Raji (cell line): ENCODE data around the gene INTS13.

Experiments
- POLR2A ChIP-seq: IDR thresholded peaks from 2 replicates; pipeline ENCODE4 v1.6.1; 2011; ENCODE audit warnings: low read depth, low read length, control low read depth; ENCODE audit not compliant: insufficient read depth

INTS13 gene

DNA sequence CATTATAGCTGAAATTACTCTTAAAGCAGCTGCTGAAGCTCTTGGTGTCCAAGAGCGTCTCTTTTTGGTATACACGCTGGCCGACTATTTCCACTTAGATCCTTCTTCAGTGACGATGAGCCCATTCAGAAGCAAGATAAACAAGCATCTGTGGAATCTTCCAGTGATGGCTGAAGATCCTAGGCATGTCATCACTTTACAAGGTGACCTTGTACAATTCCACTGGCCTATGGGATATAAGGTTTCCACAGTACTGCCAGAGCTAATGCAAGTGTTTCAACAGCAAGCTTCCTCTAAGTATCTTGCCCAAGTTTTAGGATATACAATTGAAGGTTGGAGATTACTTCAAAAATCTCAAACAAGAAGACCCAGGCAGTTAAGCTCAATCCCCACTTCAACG, 47.0 kb downstream of the INTS13 start:
- TF ChIP-seq POLR2A, result no peak

DNA sequence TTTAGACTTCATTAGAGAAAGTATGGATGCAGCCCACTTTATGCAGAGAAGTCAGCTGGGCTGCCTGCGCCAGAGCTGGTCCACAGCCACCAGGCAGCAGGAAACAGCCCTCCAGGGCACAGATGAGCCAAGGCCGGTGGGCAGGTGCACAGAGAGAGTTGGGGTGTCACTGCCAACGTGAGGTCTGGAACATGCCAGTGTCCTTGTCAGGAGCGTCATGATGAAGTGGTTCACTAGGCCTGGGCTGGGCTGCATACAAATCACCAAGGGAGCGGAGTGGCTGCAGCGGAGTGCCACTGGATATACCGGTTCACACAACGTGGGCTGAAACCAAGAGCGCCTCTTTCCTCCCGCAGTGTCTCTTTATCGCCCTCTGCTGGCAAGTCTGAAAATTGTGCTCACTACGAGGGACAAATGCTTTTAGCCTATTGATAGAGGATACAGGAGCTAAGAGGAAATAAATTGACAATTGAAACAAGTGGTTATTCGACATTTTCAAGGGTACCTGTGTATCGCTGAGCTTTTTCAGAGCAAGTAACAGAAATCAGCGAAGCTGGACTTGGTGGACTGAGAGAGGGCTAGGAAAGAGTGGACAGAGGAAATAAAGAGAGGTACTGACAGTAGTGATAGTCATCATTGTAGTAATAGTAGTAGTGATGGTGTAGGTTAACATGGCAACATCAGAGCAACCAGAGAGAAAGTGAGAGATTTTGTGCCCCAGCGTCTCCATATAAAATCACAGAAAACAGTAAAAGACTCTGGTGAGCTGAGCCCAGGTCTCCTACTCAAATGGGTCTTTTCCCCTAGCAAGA, 52.8 kb downstream of the INTS13 start:
- no peak for TF ChIP-seq POLR2A

DNA sequence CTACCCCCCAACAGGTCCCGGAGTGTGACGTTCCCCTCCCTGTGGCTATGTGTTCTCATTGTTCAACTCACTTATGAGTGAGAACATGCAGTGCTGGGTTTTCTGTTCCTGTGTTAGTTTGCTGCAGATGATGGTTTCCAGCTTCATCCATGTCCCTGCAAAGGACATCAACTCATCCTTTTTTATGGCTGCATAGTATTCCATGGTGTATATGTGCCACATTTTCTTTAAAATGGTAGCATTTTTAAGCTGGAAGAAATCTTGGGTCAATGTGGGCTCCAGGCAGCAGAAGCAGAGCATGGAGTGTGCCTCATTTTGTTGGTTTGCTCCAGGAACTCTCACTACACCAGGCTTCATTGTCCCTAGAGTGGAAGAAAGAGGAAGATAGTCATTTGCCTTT, 57.2 kb downstream of the INTS13 start:
- TF ChIP-seq POLR2A, result no peak

DNA sequence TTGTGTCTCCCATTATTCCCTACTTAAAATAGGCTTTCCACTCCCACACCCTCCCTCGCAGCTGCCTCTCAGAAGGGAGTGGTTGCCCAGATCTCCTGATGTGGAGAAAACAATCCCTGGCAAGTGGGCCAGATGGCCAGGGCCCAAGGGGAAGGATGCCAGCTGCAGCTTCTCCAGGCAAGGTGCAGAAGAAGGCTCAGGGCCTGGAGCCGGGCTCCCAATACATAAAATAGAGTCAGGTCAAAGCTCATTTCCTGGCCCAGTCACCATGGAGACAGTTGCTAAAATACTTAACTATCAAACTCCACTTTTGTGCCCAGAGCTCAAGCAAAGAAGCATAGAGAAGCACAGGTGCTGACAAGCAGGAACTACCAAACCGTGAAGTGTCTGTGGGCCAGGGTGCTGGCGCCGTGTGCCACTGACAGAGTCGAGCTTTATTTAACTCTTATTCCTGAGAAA, 59.1 kb downstream of the INTS13 start:
- no peak for TF ChIP-seq POLR2A

DNA sequence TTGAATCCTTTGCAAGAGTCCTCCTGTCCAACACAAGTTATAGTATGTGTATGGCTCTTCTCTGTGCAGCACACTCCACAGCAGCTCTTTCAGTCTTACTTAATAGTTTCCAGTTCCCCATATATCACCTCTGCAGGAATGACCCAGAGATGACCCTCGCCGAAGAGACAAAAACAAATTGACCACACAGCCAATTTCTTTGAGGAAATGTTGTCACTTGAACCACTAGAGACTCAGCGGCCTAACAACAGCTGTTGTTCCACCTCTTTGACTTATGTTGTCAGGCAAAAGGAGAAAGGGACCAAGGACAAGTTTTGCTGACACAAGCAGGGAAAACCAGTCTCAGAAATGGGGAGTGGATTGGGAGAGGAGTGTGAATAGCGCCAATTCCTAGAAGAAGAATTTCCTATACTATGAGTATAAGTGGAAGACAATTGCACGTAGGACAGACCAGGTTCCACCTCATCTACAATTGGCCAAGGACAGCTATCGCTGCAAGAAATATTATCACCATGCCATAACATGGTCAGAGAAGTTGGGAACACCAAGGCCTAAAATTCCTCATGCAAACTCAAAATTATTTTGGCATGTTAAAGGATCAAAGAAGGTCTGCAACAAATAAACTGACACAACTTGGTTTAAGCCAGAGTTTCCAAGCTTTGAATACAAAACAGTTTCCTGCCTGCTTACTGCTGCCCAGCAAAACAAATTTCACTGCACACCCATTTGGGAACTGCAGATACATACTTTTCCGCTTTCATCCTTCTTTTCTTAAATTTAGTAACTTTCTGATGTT, 63.1 kb downstream of the INTS13 start:
- no peak for TF ChIP-seq POLR2A

DNA sequence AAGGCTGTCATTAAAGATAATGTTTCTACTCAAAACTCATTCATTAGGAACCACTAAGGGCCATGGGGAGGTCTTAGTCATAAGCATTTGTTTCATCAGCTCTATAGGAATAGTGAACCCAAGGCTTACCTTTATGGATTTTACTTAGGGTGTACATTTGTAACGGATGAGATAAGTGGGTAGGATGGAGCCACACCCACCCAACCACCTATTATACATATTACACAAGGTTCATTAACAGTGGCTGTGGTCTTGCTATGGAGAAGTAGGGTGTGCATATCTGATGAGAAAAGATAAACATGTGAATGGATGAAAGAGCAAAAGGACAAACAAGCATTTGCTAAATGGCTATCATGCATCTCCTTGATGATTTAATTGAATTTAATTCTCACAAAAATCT, 65.2 kb downstream of the INTS13 start:
- no peak for TF ChIP-seq POLR2A

DNA sequence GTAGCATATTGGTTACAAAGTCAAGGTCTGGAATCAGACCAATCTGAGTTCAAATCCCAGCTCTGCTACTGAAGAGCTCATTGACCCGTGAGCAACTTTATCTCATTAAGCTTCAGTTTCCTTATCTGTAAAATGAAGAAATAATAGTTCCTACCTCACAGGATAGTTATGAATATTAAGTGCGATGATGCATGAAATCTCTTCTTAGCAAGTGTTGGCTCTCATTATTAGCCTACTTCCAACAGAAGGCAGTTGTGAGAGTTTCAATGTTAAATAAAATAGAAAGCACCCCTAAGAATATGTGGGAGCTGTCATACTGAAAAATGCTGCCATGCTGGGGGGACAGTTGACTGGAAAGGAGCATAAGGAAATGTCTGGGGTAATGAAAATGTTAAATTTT, 65.8 kb downstream of the INTS13 start:
- no peak for TF ChIP-seq POLR2A

DNA sequence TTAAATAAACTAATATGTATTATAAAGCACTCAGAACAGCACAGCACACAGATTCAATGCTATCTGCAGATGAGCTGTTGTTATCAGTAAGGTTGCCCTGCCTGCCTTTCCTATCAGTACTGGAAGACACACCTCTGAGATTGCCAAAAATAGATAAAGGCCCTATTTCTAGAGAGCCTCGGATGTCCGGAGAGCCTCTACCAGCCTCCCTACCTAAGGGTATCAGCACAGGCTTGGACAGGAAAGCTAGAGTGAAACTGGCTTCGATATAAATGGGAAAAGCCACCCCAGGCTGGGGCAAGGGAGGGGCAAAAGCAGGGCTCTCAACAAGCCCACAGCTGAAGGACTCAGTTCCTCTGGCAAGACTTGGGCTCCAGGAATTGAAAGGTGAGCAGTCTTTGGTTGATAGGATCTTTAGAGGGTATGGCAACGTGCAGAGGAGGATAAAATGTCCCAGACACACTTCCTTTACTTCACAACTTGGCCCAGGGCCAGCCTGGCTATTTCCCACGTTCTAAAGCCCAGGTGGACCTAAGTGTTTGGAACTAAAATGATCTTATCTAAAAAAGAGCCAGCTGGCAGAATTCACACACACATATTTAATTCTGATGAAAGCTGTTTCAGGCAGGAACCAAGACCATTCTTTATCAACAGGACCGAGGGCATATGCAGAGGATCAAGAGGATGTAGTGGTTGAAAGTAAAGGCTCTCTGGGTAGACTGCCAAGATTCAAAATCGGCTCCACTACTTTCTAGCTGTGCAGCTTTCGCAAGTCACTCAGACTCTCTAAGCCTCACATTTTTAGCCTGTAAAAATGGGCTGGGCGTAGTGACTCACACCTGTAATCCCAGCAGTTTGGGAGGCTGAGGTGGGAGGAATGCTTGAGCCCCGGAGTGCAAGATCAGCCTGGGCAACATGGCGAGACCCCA, 67.0 kb downstream of the INTS13 start:
- no peak for TF ChIP-seq POLR2A

DNA sequence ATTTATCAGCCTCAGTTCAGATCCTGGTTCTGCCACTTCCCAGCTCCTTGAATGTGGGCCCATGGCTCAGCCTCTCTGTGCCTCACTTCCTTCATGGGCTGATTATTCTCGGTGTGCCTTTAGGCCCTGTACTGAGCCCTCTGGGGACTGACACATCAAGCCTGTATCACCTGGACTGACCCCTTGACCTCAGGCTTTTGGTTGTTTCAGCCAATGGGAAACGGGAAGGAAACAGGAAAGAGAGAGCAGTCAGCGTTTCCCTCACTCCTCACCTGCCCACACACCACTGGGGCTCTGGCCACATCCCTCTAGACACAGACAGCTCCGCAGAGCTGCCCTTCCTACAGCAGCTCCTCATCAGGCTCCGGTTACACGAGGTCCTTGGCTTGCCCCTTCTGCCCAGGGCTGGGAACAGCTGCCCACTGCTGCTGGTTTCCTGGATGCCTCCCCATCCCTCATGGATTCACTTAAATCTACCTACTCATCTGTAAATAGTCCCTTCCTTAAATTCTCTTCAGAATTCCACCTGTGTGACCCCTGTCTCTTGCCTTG, 67.8 kb downstream of the INTS13 start:
- TF ChIP-seq POLR2A, result no peak

DNA sequence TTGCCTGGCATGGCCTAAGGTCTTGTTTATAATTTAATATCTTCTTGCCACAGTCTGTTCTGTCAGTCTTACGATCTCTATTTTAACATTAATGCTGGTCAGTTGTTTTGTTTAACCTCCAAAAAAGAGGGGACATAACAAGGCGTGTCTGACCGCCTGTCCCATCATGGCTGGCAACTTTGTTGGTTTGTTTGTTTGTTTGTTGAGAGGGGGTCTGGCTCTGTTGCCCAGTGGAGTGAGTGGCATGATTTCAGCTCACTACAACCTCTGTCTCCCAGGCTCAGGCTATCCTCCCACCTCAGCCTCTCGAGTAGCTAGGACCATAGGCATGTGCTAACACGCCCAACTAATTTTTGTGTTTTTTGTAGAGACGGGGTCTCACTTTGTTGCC, 68.7 kb downstream of the INTS13 start:
- no peak for TF ChIP-seq POLR2A

DNA sequence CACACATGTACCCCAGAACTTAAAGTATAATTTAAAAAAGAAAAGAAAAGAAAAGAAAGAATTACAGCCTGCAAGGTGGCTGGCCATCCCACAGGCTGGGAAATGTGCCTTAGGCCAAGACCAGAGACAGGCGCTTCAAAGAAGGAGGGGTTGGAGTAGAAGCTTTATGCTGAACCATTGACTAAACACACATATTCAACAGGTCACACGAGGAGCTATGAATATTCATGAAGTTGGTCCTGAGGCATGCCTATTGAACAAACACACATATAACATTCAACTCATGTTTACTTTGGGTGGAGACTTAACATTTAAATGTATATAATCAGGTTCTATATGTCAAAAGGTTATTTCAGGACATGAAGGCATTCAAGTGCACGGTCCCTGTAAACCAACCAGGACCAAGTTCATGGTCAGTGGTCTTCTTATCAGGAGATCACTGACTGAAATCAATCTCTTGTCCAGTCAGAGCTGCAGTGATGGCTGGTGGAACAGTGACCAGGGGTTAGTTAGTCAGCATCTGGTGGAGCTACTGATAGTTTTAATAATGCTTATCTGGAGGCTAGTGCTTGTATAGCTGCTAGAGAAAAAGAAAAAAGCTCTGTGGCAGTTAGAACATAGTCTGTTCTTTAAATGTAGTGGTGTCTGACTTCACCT, 69.2 kb downstream of the INTS13 start:
- no peak for TF ChIP-seq POLR2A

DNA sequence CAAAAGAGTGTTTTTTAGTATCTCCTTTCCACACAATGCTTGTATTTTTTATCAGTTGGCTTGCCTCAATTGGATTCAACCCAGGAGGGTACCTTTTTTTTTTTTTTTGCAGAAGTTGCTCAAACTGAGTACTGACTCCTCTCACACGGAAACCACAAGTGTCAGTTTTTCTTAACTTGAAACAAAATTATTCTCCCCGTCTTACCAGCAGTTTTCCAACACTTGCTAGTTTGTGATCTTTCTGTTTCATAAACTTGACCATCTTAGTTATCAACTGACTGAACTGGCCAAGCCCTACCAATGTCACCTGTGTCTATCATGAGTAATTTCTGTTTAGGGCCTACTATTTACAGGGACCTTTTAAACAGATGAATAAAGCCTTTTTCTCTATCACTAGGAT, 70.7 kb downstream of the INTS13 start:
- no peak for TF ChIP-seq POLR2A

DNA sequence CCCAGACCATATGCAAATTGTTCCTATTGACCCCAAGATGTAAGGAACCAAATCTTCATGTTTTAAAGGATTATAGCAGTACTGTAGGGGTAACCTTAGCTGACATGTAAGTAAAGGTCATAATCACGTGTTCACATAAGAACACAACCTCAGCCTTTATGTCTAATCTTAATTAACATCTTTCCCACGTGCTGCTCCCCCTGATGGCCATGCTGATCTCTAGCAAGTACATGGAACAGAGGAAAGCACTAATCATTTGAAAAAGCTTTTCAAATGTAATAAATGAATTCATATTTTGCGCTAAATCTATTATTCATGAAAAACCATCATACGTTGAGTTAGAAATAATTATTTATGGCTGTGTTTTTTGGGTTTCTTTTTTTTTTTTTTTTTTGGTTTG, 74.3 kb downstream of the INTS13 start:
- no peak for TF ChIP-seq POLR2A

DNA sequence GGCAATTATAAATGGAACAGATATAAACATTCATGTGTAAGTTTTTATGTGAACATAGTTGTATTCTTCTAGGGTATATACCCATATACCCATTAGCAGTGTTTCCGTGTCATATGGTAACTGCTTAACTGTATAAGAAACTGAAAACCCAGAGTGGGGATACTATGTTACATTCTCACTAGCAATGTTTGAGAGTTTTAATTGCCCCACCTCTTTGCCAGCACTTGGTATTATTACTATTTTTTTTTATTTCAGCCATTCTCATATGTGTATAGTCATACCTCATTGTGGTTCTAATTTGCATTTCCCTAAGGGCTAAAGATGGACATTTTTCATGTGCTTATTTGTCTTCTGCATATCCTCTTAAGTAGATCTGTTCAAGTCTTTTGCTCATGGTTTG, 76.1 kb downstream of the INTS13 start:
- no peak for TF ChIP-seq POLR2A
